ENCODE data around the gene CTNNB1.

Gene CTNNB1

DNA sequence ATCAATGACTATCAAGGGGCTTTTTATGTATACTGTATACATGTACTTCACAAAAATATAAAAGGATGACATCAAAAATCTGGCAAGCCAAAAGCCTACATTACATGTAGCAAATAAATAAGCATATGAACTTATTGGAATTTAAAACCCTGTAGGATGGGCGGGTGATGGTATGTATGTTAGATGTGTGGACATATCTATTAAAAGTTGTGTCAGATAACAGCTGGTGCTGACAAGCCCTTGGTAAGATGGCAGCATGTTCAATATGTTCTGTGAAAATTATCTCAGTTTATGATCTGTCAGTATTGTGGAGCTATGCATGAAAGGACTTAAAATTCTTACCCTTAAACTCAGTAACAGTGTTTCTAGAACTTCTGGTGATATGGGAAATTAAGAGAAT is 20.1 kb downstream of the CTNNB1 start:
- Histone ChIP-seq H3K27me3 (ENCODE audit: insufficient read depth, poor library complexity, severe bottlenecking) (no peaks in the 10 kb centered on the region), H3K4me3 (replicated peaks; ENCODE audit: insufficient read depth, low read length) (no peak overlapping the region), H3K27ac (replicated peaks) (no peak overlapping the region)
- DNase-seq (ENCODE audit: low read depth in 1 of 2, low spot score in 1 of 2) = no peak
- TF ChIP-seq SPI1 (IDR thresholded peaks at IDR 0.05; ENCODE audit: borderline replicate concordance, low read depth) (no peak), POLR2AphosphoS5 (IDR thresholded peaks at IDR 0.05; ENCODE audit: low read depth) (no peak), GABPA (IDR thresholded peaks at IDR 0.05; ENCODE audit: low read depth) (no peak)
- TF ChIP-seq, protein P1, sequence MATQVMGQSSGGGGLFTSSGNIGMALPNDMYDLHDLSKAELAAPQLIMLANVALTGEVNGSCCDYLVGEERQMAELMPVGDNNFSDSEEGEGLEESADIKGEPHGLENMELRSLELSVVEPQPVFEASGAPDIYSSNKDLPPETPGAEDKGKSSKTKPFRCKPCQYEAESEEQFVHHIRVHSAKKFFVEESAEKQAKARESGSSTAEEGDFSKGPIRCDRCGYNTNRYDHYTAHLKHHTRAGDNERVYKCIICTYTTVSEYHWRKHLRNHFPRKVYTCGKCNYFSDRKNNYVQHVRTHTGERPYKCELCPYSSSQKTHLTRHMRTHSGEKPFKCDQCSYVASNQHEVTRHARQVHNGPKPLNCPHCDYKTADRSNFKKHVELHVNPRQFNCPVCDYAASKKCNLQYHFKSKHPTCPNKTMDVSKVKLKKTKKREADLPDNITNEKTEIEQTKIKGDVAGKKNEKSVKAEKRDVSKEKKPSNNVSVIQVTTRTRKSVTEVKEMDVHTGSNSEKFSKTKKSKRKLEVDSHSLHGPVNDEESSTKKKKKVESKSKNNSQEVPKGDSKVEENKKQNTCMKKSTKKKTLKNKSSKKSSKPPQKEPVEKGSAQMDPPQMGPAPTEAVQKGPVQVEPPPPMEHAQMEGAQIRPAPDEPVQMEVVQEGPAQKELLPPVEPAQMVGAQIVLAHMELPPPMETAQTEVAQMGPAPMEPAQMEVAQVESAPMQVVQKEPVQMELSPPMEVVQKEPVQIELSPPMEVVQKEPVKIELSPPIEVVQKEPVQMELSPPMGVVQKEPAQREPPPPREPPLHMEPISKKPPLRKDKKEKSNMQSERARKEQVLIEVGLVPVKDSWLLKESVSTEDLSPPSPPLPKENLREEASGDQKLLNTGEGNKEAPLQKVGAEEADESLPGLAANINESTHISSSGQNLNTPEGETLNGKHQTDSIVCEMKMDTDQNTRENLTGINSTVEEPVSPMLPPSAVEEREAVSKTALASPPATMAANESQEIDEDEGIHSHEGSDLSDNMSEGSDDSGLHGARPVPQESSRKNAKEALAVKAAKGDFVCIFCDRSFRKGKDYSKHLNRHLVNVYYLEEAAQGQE (IDR thresholded peaks at IDR 0.05; ENCODE audit: insufficient replicate concordance, low read depth) = no peak
- TF ChIP-seq, protein P2, sequence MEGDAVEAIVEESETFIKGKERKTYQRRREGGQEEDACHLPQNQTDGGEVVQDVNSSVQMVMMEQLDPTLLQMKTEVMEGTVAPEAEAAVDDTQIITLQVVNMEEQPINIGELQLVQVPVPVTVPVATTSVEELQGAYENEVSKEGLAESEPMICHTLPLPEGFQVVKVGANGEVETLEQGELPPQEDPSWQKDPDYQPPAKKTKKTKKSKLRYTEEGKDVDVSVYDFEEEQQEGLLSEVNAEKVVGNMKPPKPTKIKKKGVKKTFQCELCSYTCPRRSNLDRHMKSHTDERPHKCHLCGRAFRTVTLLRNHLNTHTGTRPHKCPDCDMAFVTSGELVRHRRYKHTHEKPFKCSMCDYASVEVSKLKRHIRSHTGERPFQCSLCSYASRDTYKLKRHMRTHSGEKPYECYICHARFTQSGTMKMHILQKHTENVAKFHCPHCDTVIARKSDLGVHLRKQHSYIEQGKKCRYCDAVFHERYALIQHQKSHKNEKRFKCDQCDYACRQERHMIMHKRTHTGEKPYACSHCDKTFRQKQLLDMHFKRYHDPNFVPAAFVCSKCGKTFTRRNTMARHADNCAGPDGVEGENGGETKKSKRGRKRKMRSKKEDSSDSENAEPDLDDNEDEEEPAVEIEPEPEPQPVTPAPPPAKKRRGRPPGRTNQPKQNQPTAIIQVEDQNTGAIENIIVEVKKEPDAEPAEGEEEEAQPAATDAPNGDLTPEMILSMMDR (IDR thresholded peaks at IDR 0.05; ENCODE audit: insufficient read depth, low read length) = no peak

DNA sequence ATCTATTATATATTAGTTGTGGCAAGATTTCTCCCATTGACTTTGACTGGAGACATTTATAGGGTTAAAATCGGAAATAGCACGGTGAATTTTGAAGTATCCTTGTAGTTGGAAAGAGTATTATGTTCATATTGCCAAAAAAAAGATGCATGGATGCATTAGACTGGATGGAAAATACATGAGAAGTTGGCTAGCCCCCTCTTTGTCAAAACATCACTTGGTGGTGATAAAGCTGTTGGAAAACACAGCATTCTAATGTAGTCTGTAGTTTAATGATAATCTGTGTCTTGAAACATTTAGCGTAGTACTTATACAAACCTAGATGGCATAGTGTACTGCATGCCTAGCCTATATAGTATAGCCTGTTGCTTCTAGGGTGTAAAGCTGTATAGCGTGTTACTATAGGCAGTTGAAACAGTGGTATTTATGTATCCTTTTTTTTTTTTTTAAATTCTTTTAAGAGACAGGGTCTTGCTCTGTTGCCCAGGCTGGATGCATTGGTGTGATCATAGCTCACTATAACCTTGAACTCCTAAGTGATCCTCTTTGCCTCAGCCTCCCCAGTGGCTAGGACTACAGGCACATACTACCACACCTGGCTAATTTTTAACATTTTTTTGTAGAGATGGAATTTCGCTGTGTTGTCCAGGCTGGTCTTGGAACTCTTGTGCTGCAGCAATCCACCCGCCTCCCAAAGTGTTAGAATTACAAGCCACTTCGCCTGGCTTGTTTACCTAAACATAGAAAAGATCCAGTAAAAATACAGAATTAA is 21.8 kb downstream of the CTNNB1 start:
- Histone ChIP-seq H3K27me3 (ENCODE audit: insufficient read depth, poor library complexity, severe bottlenecking) (no peaks in the 10 kb centered on the region), H3K27ac (replicated peaks) (no peak overlapping the region), H3K4me3 (replicated peaks; ENCODE audit: insufficient read depth, low read length) (no peak overlapping the region)
- TF ChIP-seq SPI1 (IDR thresholded peaks at IDR 0.05; ENCODE audit: borderline replicate concordance, low read depth) = no peak
- no peak for TF ChIP-seq GABPA (IDR thresholded peaks at IDR 0.05; ENCODE audit: low read depth)
- TF ChIP-seq, protein P2 (IDR thresholded peaks at IDR 0.05; ENCODE audit: insufficient read depth, low read length) = no peak
- TF ChIP-seq, protein P1 (IDR thresholded peaks at IDR 0.05; ENCODE audit: insufficient replicate concordance, low read depth) = no peak
- no peak for TF ChIP-seq POLR2AphosphoS5 (IDR thresholded peaks at IDR 0.05; ENCODE audit: low read depth)
- no peak for DNase-seq (ENCODE audit: low read depth in 1 of 2, low spot score in 1 of 2)

DNA sequence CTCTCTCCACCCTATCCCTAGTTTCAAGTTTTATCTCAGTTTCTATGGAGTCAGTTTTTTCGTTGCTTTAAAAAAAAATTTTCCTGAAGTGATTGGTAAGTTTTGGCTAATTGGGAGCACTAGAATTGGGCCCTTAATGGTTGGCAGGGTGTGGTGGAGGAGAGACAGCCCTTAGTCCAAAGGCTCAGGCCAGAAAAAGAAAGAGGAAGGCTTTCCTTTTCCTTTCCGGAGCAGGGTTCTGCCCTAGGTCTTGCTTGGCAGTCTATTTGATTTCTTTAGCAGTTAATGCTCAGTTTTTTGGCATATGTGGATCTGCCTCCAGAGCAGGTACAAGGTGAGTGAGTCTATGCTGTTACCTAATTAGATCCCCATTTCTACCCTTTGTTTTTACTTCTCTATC is 22.7 kb downstream of the CTNNB1 start:
- DNase-seq (ENCODE audit: low read depth in 1 of 2, low spot score in 1 of 2) = no peak
- TF ChIP-seq, protein P1 (IDR thresholded peaks at IDR 0.05; ENCODE audit: insufficient replicate concordance, low read depth) = no peak
- no peak for TF ChIP-seq GABPA (IDR thresholded peaks at IDR 0.05; ENCODE audit: low read depth)
- TF ChIP-seq POLR2AphosphoS5 (IDR thresholded peaks at IDR 0.05; ENCODE audit: low read depth) = no peak
- TF ChIP-seq SPI1 (IDR thresholded peaks at IDR 0.05; ENCODE audit: borderline replicate concordance, low read depth) = no peak
- TF ChIP-seq, protein P2 (IDR thresholded peaks at IDR 0.05; ENCODE audit: insufficient read depth, low read length) = no peak
- no peak overlapping the region for H3K27ac ChIP-seq (replicated peaks)
- no peak overlapping the region for H3K4me3 ChIP-seq (replicated peaks; ENCODE audit: insufficient read depth, low read length)
- no peaks in the 10 kb centered on the region for H3K27me3 ChIP-seq (ENCODE audit: insufficient read depth, poor library complexity, severe bottlenecking)
